ENCODE results near the gene NTN1.

- TF ChIP-seq POLR2AphosphoS5 (IDR thresholded peaks at IDR 0.05) = no peak
- no peak for TF ChIP-seq CTCF (IDR thresholded peaks at IDR 0.05)
- no peak for TF ChIP-seq POLR2A (IDR thresholded peaks at IDR 0.05)
- no peak for TF ChIP-seq EP300 (IDR thresholded peaks at IDR 0.05)
Measured at GRCh38 chr17:9127340-9127739, 106.0 kb downstream of the NTN1 start.

Data from gastroesophageal sphincter (tissue), 3 donors.